ENCODE data around the gene CLUH.

- TF ChIP-seq EZH2 (IDR thresholded peaks at IDR 0.05; ENCODE audit: borderline replicate concordance, insufficient read depth, low read depth, low read length, poor library complexity, severe bottlenecking) (no peak), CTCF (IDR thresholded peaks at IDR 0.05) (no peak)
Measured at GRCh38 chr17:2703606-2704005, 8.0 kb downstream of the CLUH start.

All from B cell (primary cell).